Measurements from ENCODE around the gene CSK. TPM values are rescaled to one million over a fixed set of nuclear protein-coding genes. Genes with fewer than 3 reads are reported as not detected.

The CSK gene
- total RNA-seq, 1 experiment from 2014 or later, result 103 TPM

DNA sequence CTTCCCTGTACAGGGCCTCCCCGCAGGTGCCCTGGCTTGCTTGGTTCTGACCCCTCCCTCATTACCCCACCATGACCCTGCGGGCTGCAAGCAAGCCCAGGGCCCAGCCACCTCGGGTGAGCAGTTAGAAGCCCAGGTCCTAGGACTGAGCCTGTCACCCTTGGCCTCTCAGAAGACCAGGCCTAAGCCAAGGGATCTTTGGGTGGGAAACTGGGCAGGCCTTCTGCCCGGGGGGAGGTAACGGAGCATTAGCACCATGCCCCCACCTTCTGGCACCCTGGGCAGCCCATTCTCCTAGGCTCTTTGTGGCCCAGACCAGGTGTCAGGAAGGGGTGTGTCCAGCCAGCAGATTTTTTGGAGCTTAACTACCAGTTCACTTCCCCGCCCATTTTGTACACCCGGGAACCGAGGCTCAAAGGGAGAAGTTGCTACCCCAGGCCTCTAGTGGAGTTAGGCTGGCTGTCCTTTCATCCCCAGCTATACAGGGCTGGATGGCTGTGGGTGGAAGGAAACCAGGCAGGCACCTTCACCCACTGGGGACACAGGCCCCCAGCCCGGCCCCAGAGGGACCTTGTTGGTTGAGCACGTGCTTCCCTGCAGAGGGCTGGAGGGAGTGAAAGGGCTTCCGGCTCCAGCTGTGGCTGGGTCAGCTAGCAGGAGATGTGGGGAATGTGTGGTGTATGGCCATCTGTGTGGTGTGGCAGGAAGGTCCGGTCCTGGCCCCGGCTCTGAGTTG lies 1.4 kb downstream of the CSK start:
- intact Hi-C loops (cut with micrococcal nuclease; ENCODE audit: unreplicated experiment), result no loop called here
- peak overlapping the region; percentile 93 for H3K4me3 ChIP-seq (ENCODE audit: low read depth, low read length, poor library complexity, severe bottlenecking)
- BruUV-seq (replicated peaks), result no TSS peak
- H3K36me3 ChIP-seq (ENCODE audit: insufficient read depth, low read length, poor library complexity, severe bottlenecking), result peaks cover 1% of the 10 kb centered on the region
- peak overlapping the region; percentile 64 for H3K27ac ChIP-seq (ENCODE audit: low read depth, low read length, poor library complexity, severe bottlenecking)
- ChIA-PET POLR2A (ENCODE audit: low non-redundant PET) (no interaction called here), CTCF (interaction anchor here (0.7 to 2.9 kb wide), 2 partner anchors 14 to 43 kb away, joined by 8 read pairs; partner anchors contain the start of gene CPLX3)
- no peak for TF ChIP-seq EZH2 (IDR thresholded peaks at IDR 0.05; ENCODE audit: borderline replicate concordance, low read depth, low read length, poor library complexity, severe bottlenecking)
- TF ChIP-seq, protein P1, sequence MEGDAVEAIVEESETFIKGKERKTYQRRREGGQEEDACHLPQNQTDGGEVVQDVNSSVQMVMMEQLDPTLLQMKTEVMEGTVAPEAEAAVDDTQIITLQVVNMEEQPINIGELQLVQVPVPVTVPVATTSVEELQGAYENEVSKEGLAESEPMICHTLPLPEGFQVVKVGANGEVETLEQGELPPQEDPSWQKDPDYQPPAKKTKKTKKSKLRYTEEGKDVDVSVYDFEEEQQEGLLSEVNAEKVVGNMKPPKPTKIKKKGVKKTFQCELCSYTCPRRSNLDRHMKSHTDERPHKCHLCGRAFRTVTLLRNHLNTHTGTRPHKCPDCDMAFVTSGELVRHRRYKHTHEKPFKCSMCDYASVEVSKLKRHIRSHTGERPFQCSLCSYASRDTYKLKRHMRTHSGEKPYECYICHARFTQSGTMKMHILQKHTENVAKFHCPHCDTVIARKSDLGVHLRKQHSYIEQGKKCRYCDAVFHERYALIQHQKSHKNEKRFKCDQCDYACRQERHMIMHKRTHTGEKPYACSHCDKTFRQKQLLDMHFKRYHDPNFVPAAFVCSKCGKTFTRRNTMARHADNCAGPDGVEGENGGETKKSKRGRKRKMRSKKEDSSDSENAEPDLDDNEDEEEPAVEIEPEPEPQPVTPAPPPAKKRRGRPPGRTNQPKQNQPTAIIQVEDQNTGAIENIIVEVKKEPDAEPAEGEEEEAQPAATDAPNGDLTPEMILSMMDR (conservative IDR thresholded peaks at IDR 0.05; ENCODE audit: low read depth, low read length), result no peak
- no peaks in the 10 kb centered on the region for H3K27me3 ChIP-seq (replicated peaks; ENCODE audit: insufficient read depth, low read depth, low read length, poor library complexity)
- peaks cover 61% of the 10 kb centered on the region for H3K4me1 ChIP-seq (ENCODE audit: insufficient read depth, low read length, poor library complexity, severe bottlenecking)
- DNase-seq (ENCODE audit: low spot score), result peak; percentile 38
- H3K9me3 ChIP-seq (ENCODE audit: low read depth, low read length, poor library complexity, severe bottlenecking), result no peaks in the 10 kb centered on the region

DNA sequence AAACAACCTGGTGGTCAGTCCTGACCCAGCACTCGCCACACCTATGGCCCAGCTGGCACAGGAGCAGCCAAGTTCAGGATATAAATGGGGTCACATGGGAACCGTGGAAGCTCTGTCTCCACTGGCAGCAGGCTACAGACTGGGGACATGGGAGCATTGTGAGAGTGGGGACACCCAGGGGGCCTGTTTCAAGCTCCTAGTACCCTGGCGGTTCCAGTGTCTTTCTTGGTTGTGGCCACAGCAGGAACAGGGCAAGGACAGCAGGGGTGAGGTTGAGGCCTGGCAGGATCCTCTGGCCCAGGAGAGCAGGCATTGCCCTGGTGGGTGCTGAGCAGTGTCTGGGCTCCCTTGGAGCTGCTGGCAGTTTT lies 1.9 kb downstream of the CSK start:
- Histone ChIP-seq H3K4me3 (ENCODE audit: low read depth, low read length, poor library complexity, severe bottlenecking) (peak overlapping the region; percentile 93), H3K9me3 (ENCODE audit: low read depth, low read length, poor library complexity, severe bottlenecking) (no peaks in the 10 kb centered on the region), H3K27me3 (replicated peaks; ENCODE audit: insufficient read depth, low read depth, low read length, poor library complexity) (no peaks in the 10 kb centered on the region), H3K4me1 (ENCODE audit: insufficient read depth, low read length, poor library complexity, severe bottlenecking) (peaks cover 67% of the 10 kb centered on the region), H3K36me3 (ENCODE audit: insufficient read depth, low read length, poor library complexity, severe bottlenecking) (peaks cover 3% of the 10 kb centered on the region), H3K27ac (ENCODE audit: low read depth, low read length, poor library complexity, severe bottlenecking) (peak overlapping the region; percentile 64)
- POLR2A ChIA-PET (ENCODE audit: low non-redundant PET), result no interaction called here
- TF ChIP-seq EZH2 (IDR thresholded peaks at IDR 0.05; ENCODE audit: borderline replicate concordance, low read depth, low read length, poor library complexity, severe bottlenecking), result no peak
- TF ChIP-seq, protein P1 (conservative IDR thresholded peaks at IDR 0.05; ENCODE audit: low read depth, low read length), result no peak
- CTCF ChIA-PET, result interaction anchor here (0.7 to 2.9 kb wide), 2 partner anchors 15 to 42 kb away, joined by 8 read pairs; partner anchors contain the start of gene CPLX3
- intact Hi-C loops (cut with micrococcal nuclease; ENCODE audit: unreplicated experiment), result no loop called here
- BruUV-seq (replicated peaks), result no TSS peak
- DNase-seq (ENCODE audit: low spot score), result no peak

DNA sequence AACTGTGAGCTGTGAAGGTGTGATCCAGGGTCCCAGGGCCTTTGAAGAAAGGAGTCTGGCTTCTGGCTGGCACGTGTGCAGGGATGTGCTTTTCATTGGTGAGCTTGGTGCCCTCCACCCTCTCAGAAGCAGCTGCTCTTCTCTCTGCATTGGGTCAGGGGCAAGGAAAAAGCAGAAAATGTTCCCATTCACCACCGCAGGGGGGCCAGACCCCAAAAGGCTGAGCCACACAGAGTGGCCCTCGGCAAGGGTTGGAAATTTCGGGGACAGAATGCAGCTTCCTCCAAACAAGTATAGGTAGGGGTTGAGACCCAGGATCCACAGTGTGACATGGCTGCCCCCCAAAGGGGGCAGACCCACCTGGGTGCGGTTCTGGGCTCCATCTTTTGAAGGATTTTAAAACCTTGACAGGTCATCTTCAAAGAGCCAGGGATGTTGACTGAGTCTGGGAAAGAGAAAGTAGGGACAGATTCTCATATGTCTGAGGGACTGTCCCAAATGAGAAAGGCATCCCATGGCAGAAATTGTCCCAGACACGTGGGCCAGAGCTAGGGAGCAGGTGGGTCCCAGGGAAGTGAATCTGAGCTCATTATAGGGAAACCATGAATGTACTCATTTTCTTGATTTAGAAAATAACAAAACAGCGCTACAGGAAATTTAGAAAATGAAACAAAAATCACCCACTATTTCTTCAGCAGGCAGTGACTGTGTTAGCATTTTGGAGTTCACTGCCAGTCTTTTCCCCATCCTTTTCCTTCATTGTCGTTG lies 2.7 kb downstream of the CSK start:
- no peak overlapping the region for H3K4me3 ChIP-seq (ENCODE audit: low read depth, low read length, poor library complexity, severe bottlenecking)
- no peak for TF ChIP-seq EZH2 (IDR thresholded peaks at IDR 0.05; ENCODE audit: borderline replicate concordance, low read depth, low read length, poor library complexity, severe bottlenecking)
- TF ChIP-seq, protein P1 (conservative IDR thresholded peaks at IDR 0.05; ENCODE audit: low read depth, low read length), result no peak
- intact Hi-C loops (cut with micrococcal nuclease; ENCODE audit: unreplicated experiment), result no loop called here
- no peak for DNase-seq (ENCODE audit: low spot score)
- BruUV-seq (replicated peaks), result TSS peak; percentile 29
- CTCF ChIA-PET, result interaction anchor here (2.9 kb wide), 1 partner anchor 16 kb away, joined by 8 read pairs; no protein-coding TSS in a partner anchor
- H3K36me3 ChIP-seq (ENCODE audit: insufficient read depth, low read length, poor library complexity, severe bottlenecking), result peaks cover 7% of the 10 kb centered on the region
- no peaks in the 10 kb centered on the region for H3K27me3 ChIP-seq (replicated peaks; ENCODE audit: insufficient read depth, low read depth, low read length, poor library complexity)
- POLR2A ChIA-PET (ENCODE audit: low non-redundant PET), result no interaction called here
- H3K9me3 ChIP-seq (ENCODE audit: low read depth, low read length, poor library complexity, severe bottlenecking), result no peaks in the 10 kb centered on the region
- peak overlapping the region; percentile 42 for H3K27ac ChIP-seq (ENCODE audit: low read depth, low read length, poor library complexity, severe bottlenecking)
- peaks cover 70% of the 10 kb centered on the region for H3K4me1 ChIP-seq (ENCODE audit: insufficient read depth, low read length, poor library complexity, severe bottlenecking)
